ENCODE measurements around the gene RSAD1. TPM values are rescaled to one million over a fixed set of nuclear protein-coding genes. Genes with fewer than 3 reads are reported as not detected.

RSAD1 gene
- polyA plus RNA-seq, 3 donors, result 20.6 to 40.0 (median 21.2) TPM

GRCh38 chr17:50527949-50528474, 49.4 kb downstream of the RSAD1 start:
- Histone ChIP-seq H3K4me1 (ENCODE audit: control insufficient read depth in 1 of 2, insufficient read depth in 2 of 2, low read length in 2 of 2) (peaks cover 18 to 31% of the 10 kb centered on the region in 2 donors), H3K27me3 (ENCODE audit: control insufficient read depth in 2 of 2, insufficient read depth in 2 of 2, low read length in 2 of 2) (peaks cover 9 to 14% of the 10 kb centered on the region in 2 donors), H3K9me3 (replicated peaks in 1 of 2; ENCODE audit: control insufficient read depth in 1 of 2, insufficient read depth in 1 of 2, low read length in 2 of 2) (no peaks in the 10 kb centered on the region), H2AFZ (ENCODE audit: insufficient read depth, low read depth, low read length, poor library complexity, severe bottlenecking) (no peak overlapping the region), H3K36me3 (replicated peaks in 1 of 2; ENCODE audit: control insufficient read depth in 1 of 2, insufficient read depth in 2 of 2, low read length in 2 of 2) (no peaks in the 10 kb centered on the region), H3K9ac (ENCODE audit: insufficient read depth, low read length, poor library complexity, severe bottlenecking) (no peak overlapping the region), H4K20me1 (ENCODE audit: insufficient read depth, low read length) (no peaks in the 10 kb centered on the region), H3K79me2 (ENCODE audit: insufficient read depth, low read length) (no peaks in the 10 kb centered on the region), H3K4me3 (replicated peaks in 1 of 3; ENCODE audit: low read depth in 2 of 3, low read length in 3 of 3) (no peak overlapping the region), H3K27ac (ENCODE audit: low read depth in 1 of 2, low read length in 2 of 2) (no peak overlapping the region), H3K4me2 (replicated peaks; ENCODE audit: extremely low read depth, low read length, poor library complexity, severe bottlenecking) (no peak overlapping the region)
- peaks cover 0 to 4% of the 10 kb centered on the region in 2 donors for H3K36me3 Mint-ChIP-seq
- peaks cover 28% of the 10 kb centered on the region for H3K4me1 Mint-ChIP-seq
- TF ChIP-seq CTCF (IDR thresholded peaks at IDR 0.05), result no peak
- H3K4me3 Mint-ChIP-seq, result no peak overlapping the region
- H3K9me3 Mint-ChIP-seq, result peaks cover 0 to 2% (median 0%) of the 10 kb centered on the region in 7 donors
- DNase-seq, result no peak
- no peak overlapping the region for H3K27ac Mint-ChIP-seq
- peaks cover 15 to 30% (median 25%) of the 10 kb centered on the region in 3 donors for H3K27me3 Mint-ChIP-seq (ENCODE audit: low read depth in 3 of 3)
- WGBS (ENCODE audit: insufficient coverage), result 0% methylated on average over 2 of the region's 4 CpGs
- intact Hi-C loops (cut with micrococcal nuclease), result no loop called here

GRCh38 chr17:50529849-50530248, 51.2 kb downstream of the RSAD1 start:
- H3K27me3 ChIP-seq (ENCODE audit: control insufficient read depth in 2 of 2, insufficient read depth in 2 of 2, low read length in 2 of 2), result peaks cover 19 to 32% of the 10 kb centered on the region in 2 donors
- intact Hi-C loops (cut with micrococcal nuclease), result no loop called here
- Mint-ChIP-seq H3K27me3 (ENCODE audit: low read depth in 3 of 3) (peaks cover 33 to 46% (median 43%) of the 10 kb centered on the region in 3 donors), H3K4me1 (peaks cover 40% of the 10 kb centered on the region), H3K36me3 (peaks cover 0 to 7% of the 10 kb centered on the region in 2 donors), H3K27ac (no peak overlapping the region), H3K4me3 (no peak overlapping the region), H3K9me3 (peaks cover 0 to 6% (median 2%) of the 10 kb centered on the region in 7 donors)
- no peaks in the 10 kb centered on the region for H3K36me3 ChIP-seq (replicated peaks in 1 of 2; ENCODE audit: control insufficient read depth in 1 of 2, insufficient read depth in 2 of 2, low read length in 2 of 2)
- peaks cover 25 to 41% of the 10 kb centered on the region in 2 donors for H3K4me1 ChIP-seq (ENCODE audit: control insufficient read depth in 1 of 2, insufficient read depth in 2 of 2, low read length in 2 of 2)
- no peaks in the 10 kb centered on the region for H3K9me3 ChIP-seq (replicated peaks in 1 of 2; ENCODE audit: control insufficient read depth in 1 of 2, insufficient read depth in 1 of 2, low read length in 2 of 2)
- no peak for DNase-seq
- H3K9ac ChIP-seq (ENCODE audit: insufficient read depth, low read length, poor library complexity, severe bottlenecking), result no peak overlapping the region
- no peak overlapping the region for H2AFZ ChIP-seq (ENCODE audit: insufficient read depth, low read depth, low read length, poor library complexity, severe bottlenecking)
- no peak overlapping the region for H3K27ac ChIP-seq (ENCODE audit: low read depth in 1 of 2, low read length in 2 of 2)
- no peak overlapping the region for H3K4me3 ChIP-seq (replicated peaks in 1 of 3; ENCODE audit: low read depth in 2 of 3, low read length in 3 of 3)
- no peak for TF ChIP-seq CTCF (IDR thresholded peaks at IDR 0.05)
- H3K79me2 ChIP-seq (ENCODE audit: insufficient read depth, low read length), result no peaks in the 10 kb centered on the region
- H4K20me1 ChIP-seq (ENCODE audit: insufficient read depth, low read length), result no peaks in the 10 kb centered on the region
- 90% methylated on average over 6 of the region's 7 CpGs for WGBS (ENCODE audit: insufficient coverage)
- no peak overlapping the region for H3K4me2 ChIP-seq (replicated peaks; ENCODE audit: extremely low read depth, low read length, poor library complexity, severe bottlenecking)

All from CD14-positive monocyte (primary cell).